SK-N-SH (cell line): ENCODE data around the gene CGGBP1. TPM values are rescaled to one million over a fixed set of nuclear protein-coding genes. Genes with fewer than 3 reads are reported as not detected.

Experiments used
- CTCF ChIA-PET: fragments of 300-600, 350-600 bp; formaldehyde crosslinking; extraction: SDS; loops from one replicate; lab custom pipeline; 2021; lab: Yijun Ruan, JAX
- POLR2A ChIA-PET: fragments of 350-600 bp; sonication (Branson Sonifier 250); formaldehyde crosslinking; extraction: SDS; loops from one replicate; lab custom pipeline; 2020; ENCODE audit warnings: antibody characterized with exemption, inconsistent platforms; lab: Yijun Ruan, JAX
- DNase-seq: peaks from one replicate; pipeline ENCODE4 v3.0.0; 2012
- H2AFZ ChIP-seq: fragments of 200-600 bp; sonication (generic); 2 replicates; pipeline ENCODE4 v1.8.1; 2016; ENCODE audit warnings: antibody characterized with exemption, mild to moderate bottlenecking, low read depth
- H3F3A ChIP-seq: fragments of 200-600 bp; sonication (generic); replicated peaks from 2 replicates; pipeline ENCODE3; 2016; ENCODE audit warnings: antibody characterized with exemption, mild to moderate bottlenecking; ENCODE audit not compliant: insufficient read depth
- H3K27ac ChIP-seq, 2 experiments: fragments of 200-500 bp in 1 of 2; fragments of 200-600 bp in 1 of 2; sonication (Bioruptor generic) in 1 of 2; sonication (generic), shearing (Covaris generic) in 1 of 2; 2 replicates each; pipeline versions ENCODE4 v1.5.1 to v1.6.1; 2014 to 2016; ENCODE audit warnings: low read depth in 2 of 2, inconsistent platforms in 1 of 2, low read length in 1 of 2, mild to moderate bottlenecking in 1 of 2, mixed read lengths in 1 of 2
- H3K27me3 ChIP-seq: fragments of 200-600 bp; sonication (generic), shearing (Covaris generic); 2 replicates; pipeline ENCODE4 v1.6.1; 2016; ENCODE audit warnings: mixed run types; ENCODE audit not compliant: insufficient read depth
- H3K36me3 ChIP-seq, 2 experiments: fragments of 200-500 bp in 1 of 2; fragments of 200-600 bp in 1 of 2; sonication (Bioruptor generic) in 1 of 2; sonication (generic) in 1 of 2; replicated peaks in 1 of 2; 2 replicates each; pipeline versions ENCODE3 to v1.5.1; 2014 to 2016; ENCODE audit warnings: low read length in 1 of 2, mild to moderate bottlenecking in 1 of 2; ENCODE audit not compliant: insufficient read depth in 2 of 2, control insufficient read depth in 1 of 2
- H3K4me1 ChIP-seq, 2 experiments: fragments of 200-500 bp in 1 of 2; fragments of 200-600 bp in 1 of 2; sonication (Bioruptor generic) in 1 of 2; sonication (generic), shearing (Covaris generic) in 1 of 2; 2 replicates each; pipeline versions ENCODE4 v1.5.1 to v1.6.1; 2014 to 2016; ENCODE audit warnings: low read depth in 1 of 2, low read length in 1 of 2, mixed run types in 1 of 2; ENCODE audit not compliant: insufficient read depth in 2 of 2, control insufficient read depth in 1 of 2
- H3K4me2 ChIP-seq: fragments of 200-600 bp; sonication (generic), shearing (Covaris generic); 2 replicates; pipeline ENCODE4 v1.6.1; 2017; ENCODE audit warnings: mixed run types
- H3K4me3 ChIP-seq, 2 experiments: fragments of 200-500 bp in 1 of 2; fragments of 200-600 bp in 1 of 2; sonication (Bioruptor generic) in 1 of 2; sonication (generic), shearing (Covaris generic) in 1 of 2; 2 replicates each; pipeline versions ENCODE4 v1.5.1 to v1.8.1; 2014 to 2016; ENCODE audit warnings: low read depth in 2 of 2, inconsistent platforms in 1 of 2, low read length in 1 of 2, mild to moderate bottlenecking in 1 of 2, mixed read lengths in 1 of 2, moderate library complexity in 1 of 2
- H3K79me2 ChIP-seq: fragments of 200-600 bp; sonication (generic); 2 replicates; pipeline ENCODE4 v1.8.1; 2017; ENCODE audit warnings: mild to moderate bottlenecking; ENCODE audit not compliant: insufficient read depth
- H3K9ac ChIP-seq: fragments of 200-600 bp; sonication (generic); 2 replicates; pipeline ENCODE4 v1.6.1; 2017; ENCODE audit warnings: mixed run types
- H3K9me2 ChIP-seq: fragments of 200-600 bp; sonication (generic); 2 replicates; pipeline ENCODE4 v1.6.1; 2017; ENCODE audit warnings: mixed run types
- H3K9me3 ChIP-seq: fragments of 200-600 bp; sonication (generic); 2 replicates; pipeline ENCODE4 v1.6.1; 2017; ENCODE audit warnings: mixed run types, mild to moderate bottlenecking, moderate library complexity
- H4K20me1 ChIP-seq: fragments of 200-600 bp; sonication (generic); 2 replicates; pipeline ENCODE4 v1.6.1; 2017; ENCODE audit warnings: mild to moderate bottlenecking, mixed run types; ENCODE audit not compliant: insufficient read depth
- CHD2 ChIP-seq: fragments of 150-350 bp; IDR thresholded peaks from 2 replicates; pipeline ENCODE4 v1.6.1; 2018; ENCODE audit warnings: low read length; ENCODE audit not compliant: partially characterized antibody
- CTCF ChIP-seq: fragments of 200-600 bp; sonication (generic); IDR thresholded peaks from 2 replicates; pipeline ENCODE4 v1.6.1; 2017; ENCODE audit warnings: antibody characterized with exemption, mild to moderate bottlenecking, moderate library complexity
- ELF1 ChIP-seq: IDR thresholded peaks from 2 replicates; pipeline ENCODE4 v1.4.0; 2012
- FOSL2 ChIP-seq: IDR thresholded peaks from 2 replicates; pipeline ENCODE4 v1.4.0; 2012; ENCODE audit warnings: low read depth, mild to moderate bottlenecking, moderate library complexity, borderline replicate concordance
- FOXJ3 ChIP-seq: sonication (generic); formaldehyde crosslinking; IDR thresholded peaks from 2 replicates; pipeline ENCODE4 v1.5.1; 2020; ENCODE audit warnings: mild to moderate bottlenecking, missing genetic modification reagents
- FOXM1 ChIP-seq: IDR thresholded peaks from 2 replicates; pipeline ENCODE4 v1.4.0; 2012; ENCODE audit warnings: low read depth, mild to moderate bottlenecking
- GABPA ChIP-seq: IDR thresholded peaks from 2 replicates; pipeline ENCODE4 v1.4.0; 2012; ENCODE audit warnings: low read depth, mild to moderate bottlenecking
- IRF3 ChIP-seq: fragments of 150-350 bp; IDR thresholded peaks from 2 replicates; pipeline ENCODE4 v1.6.1; 2016; ENCODE audit warnings: mild to moderate bottlenecking, low read depth, low read length
- MAX ChIP-seq: IDR thresholded peaks from 2 replicates; pipeline ENCODE4 v1.4.0; 2012; ENCODE audit warnings: low read depth
- MEF2A ChIP-seq: IDR thresholded peaks from 2 replicates; pipeline ENCODE4 v1.4.0; 2012; ENCODE audit warnings: low read depth, borderline replicate concordance
- NRF1 ChIP-seq: IDR thresholded peaks from 2 replicates; pipeline ENCODE4 v1.6.1; 2012; ENCODE audit warnings: low read depth, mild to moderate bottlenecking, low read length
- POLR2AphosphoS5 ChIP-seq: IDR thresholded peaks from 2 replicates; pipeline ENCODE4 v1.6.1; 2012; ENCODE audit warnings: low read depth, low read length
- RAD21 ChIP-seq: IDR thresholded peaks from 2 replicates; pipeline ENCODE4 v1.6.1; 2012; ENCODE audit warnings: mild to moderate bottlenecking, low read length
- RCOR1 ChIP-seq: fragments of 150-350 bp; IDR thresholded peaks from 2 replicates; pipeline ENCODE4 v1.6.1; 2017; ENCODE audit warnings: antibody characterized with exemption, low read length
- RXRA ChIP-seq: IDR thresholded peaks from 2 replicates; pipeline ENCODE4 v1.4.0; 2012; ENCODE audit warnings: low read depth, mild to moderate bottlenecking, borderline replicate concordance
- TEAD4 ChIP-seq: IDR thresholded peaks from 2 replicates; pipeline ENCODE4 v1.4.0; 2012; ENCODE audit warnings: mild to moderate bottlenecking, borderline replicate concordance; ENCODE audit not compliant: insufficient read depth
- USF1 ChIP-seq: IDR thresholded peaks from 2 replicates; pipeline ENCODE4 v1.4.0; 2012; ENCODE audit warnings: low read depth, borderline replicate concordance
- USF2 ChIP-seq: fragments of 150-350 bp; IDR thresholded peaks from 2 replicates; pipeline ENCODE4 v1.6.1; 2017; ENCODE audit warnings: antibody characterized with exemption, low read length, low read depth, borderline replicate concordance
- YY1 ChIP-seq: IDR thresholded peaks from 2 replicates; pipeline ENCODE4 v1.4.0; 2012; ENCODE audit warnings: low read depth, mild to moderate bottlenecking
- WGBS: methylation state at CpG from one replicate; pipeline ENCODE4 v1.1.6; 2017; ENCODE audit warnings: low lambda C conversion rate; 5-methylcytosine and 5-hydroxymethylcytosine counted together
- polyA plus RNA-seq, 3 experiments: library from polyadenylated mRNA; depleted of rRNA; stranded (reverse); fragments of >200 nt; gene quantifications; 2 replicates each; pipeline ENCODE4 v1.2.3, GENCODE V29; 2012

Gene CGGBP1
- polyA plus RNA-seq, 1 of the 3 experiments (the other 2 are of a cell fraction): 34.5 TPM

- Histone ChIP-seq H3K9me2 (no peaks in the 10 kb centered on the region; the same call in 1 of the 2 replicates), H3K9me3 (no peaks in the 10 kb centered on the region), H3F3A (no peaks in the 10 kb centered on the region), H3K36me3 (peaks cover 21 to 31% of the 10 kb centered on the region in 2 experiments), H3K4me2 (no peak overlapping the region), H4K20me1 (0 out of 2 replicates have a peak, but pooled peaks cover under 1% of the 10 kb centered on the region), H3K4me1 (no peaks in the 10 kb centered on the region; a peak in 1 of 4 replicates), H3K27ac (no peak overlapping the region), H3K9ac (no peak overlapping the region), H3K79me2 (peaks cover 45% of the 10 kb centered on the region), H2AFZ (no peak overlapping the region), H3K4me3 (no peak overlapping the region), H3K27me3 (no peaks in the 10 kb centered on the region)
- ChIA-PET CTCF (interaction anchor here (1.6 kb wide), 1 partner anchor 23 kb away, joined by 9 read pairs; no protein-coding TSS in a partner anchor), POLR2A (no interaction called here)
- no peak for DNase-seq
- no peak for TF ChIP-seq RCOR1
- TF ChIP-seq FOSL2: no peak
- TF ChIP-seq ELF1: no peak
- no peak for TF ChIP-seq IRF3
- TF ChIP-seq CTCF: no peak
- no peak for TF ChIP-seq GABPA
- no peak for TF ChIP-seq MEF2A
- no peak for TF ChIP-seq NRF1
- TF ChIP-seq FOXM1: no peak
- no peak for TF ChIP-seq USF1
- TF ChIP-seq RXRA: no peak
- no peak for TF ChIP-seq USF2
- 74% methylated on average over 4 of the region's 4 CpGs for WGBS
Observed at GRCh38 chr3:88090681-88091080, 31.9 kb upstream of the CGGBP1 start.

GRCh38 chr3:88084097-88084501 is 25.3 kb upstream of the CGGBP1 start:
- H2AFZ ChIP-seq: no peak overlapping the region
- H4K20me1 ChIP-seq: peaks cover 14% of the 10 kb centered on the region; the same call in 1 of the 2 replicates
- CTCF ChIA-PET: interaction anchor here (1.1 to 2.4 kb wide), 3 partner anchors 10 to 30 kb away, joined by 3 to 10 read pairs (median 3); no protein-coding TSS in a partner anchor
- H3K4me1 ChIP-seq: no peaks in the 10 kb centered on the region
- H3K9ac ChIP-seq: no peak overlapping the region
- POLR2A ChIA-PET: no interaction called here
- no peaks in the 10 kb centered on the region for H3K9me3 ChIP-seq
- no peak overlapping the region for H3K4me3 ChIP-seq
- H3K4me2 ChIP-seq: no peak overlapping the region
- peaks cover 8 to 18% of the 10 kb centered on the region in 2 experiments for H3K36me3 ChIP-seq
- no peaks in the 10 kb centered on the region for H3F3A ChIP-seq
- H3K27me3 ChIP-seq: no peaks in the 10 kb centered on the region
- WGBS: 92% methylated on average over 2 of the region's 2 CpGs
- H3K27ac ChIP-seq: no peak overlapping the region
- no peak for DNase-seq
- H3K9me2 ChIP-seq: no peaks in the 10 kb centered on the region; the same call in 1 of the 2 replicates
- peaks cover 79% of the 10 kb centered on the region for H3K79me2 ChIP-seq
- TF ChIP-seq CHD2: no peak
- no peak for TF ChIP-seq RAD21
- TF ChIP-seq ELF1: no peak
- no peak for TF ChIP-seq IRF3
- TF ChIP-seq TEAD4: no peak
- TF ChIP-seq USF2: no peak
- TF ChIP-seq FOSL2: no peak
- no peak for TF ChIP-seq FOXJ3 (CRISPR knock-in tag)
- no peak for TF ChIP-seq POLR2AphosphoS5
- no peak for TF ChIP-seq YY1
- no peak for TF ChIP-seq MAX
- TF ChIP-seq NRF1: no peak
